Hepatic stellate cell (primary cell): ENCODE data around the gene MACROH2A1.

ENCODE experiments used
- DNase-seq: peaks from one replicate; pipeline ENCODE4 v3.0.0; 2011; ENCODE audit warnings: low spot score

The MACROH2A1 gene

GRCh38 chr5:135355169-135355568, 43.9 kb downstream of the MACROH2A1 start:
- no peak for DNase-seq

DNA sequence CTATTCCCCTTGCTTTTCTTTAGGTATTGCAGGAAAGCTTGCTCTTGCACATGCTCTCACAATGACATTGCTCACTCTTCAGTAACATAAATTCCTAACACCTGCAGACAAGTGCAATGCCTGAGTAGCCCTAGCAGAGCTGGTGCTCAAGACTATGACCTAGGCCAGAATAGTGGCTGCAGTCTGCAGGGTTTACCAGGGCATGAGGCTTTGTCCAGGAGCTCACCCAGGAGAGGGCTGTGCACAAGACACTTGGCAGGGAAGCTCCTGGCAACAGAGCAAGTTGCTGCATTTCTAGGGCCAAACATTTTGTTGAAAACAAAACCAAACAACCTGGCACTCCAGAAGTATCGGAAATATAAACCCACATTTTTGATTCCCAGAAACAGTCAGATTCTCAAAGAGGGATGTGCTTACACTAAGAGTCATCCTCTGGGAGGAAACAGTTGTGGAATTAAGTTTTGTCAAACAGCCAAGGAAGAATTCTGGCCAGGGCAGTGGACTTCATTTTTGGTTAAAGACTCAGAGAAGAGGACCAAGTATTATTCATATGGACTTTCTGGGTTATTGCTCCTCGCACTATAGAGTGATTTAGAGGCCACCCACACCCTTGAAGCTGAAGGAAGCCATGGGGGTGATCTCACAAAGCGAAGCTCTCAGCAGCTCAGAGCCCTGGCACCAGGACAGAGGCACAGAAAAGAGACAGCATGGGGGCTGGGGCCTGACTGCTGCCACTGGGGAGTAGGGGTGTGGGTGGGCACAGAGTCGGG, 44.9 kb downstream of the MACROH2A1 start:
- DNase-seq: peak; percentile 84

DNA sequence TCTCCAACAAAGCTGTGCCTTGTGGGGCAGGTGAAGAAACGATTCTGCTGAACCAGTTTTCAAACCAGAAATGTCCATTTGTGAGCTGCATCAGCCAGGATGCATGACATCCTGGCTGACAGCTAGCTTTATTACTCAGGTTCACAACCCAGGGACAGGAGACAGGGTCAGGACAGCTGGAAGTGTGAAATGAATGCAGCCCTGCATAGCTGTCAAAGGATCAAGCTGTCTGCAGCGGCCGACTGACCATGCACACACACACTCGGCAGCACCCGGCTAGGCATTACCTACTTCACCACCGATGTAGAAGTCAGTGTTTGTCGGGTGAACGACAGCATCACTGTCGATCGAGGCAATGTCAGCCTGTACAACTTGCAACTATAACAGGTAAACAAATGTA, 48.5 kb downstream of the MACROH2A1 start:
- no peak for DNase-seq

- DNase-seq: no peak
Observed at GRCh38 chr5:135349886-135350285, 49.1 kb downstream of the MACROH2A1 start.

DNA sequence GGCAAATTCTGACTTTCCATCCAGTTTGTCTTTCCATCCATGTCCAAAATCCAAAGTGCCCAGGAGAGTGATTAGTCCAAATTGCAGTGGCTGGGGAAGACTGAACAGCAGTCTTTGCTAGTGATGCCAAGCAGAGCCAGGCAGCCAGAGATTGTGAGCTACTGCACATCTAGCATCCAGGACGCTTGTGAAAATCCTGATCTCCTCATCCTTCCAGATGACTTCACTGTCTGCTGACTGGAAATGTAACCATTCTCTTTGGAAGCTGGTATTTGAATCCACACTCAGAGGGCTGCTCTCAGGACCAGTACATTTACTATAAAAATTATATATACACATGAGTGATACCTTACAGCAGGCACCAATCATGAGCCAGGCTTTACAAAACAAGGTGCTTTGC, 49.6 kb downstream of the MACROH2A1 start:
- no peak for DNase-seq

- DNase-seq: no peak
Observed at GRCh38 chr5:135348918-135349317, 50.1 kb downstream of the MACROH2A1 start.

GRCh38 chr5:135347392-135347791, 51.6 kb downstream of the MACROH2A1 start:
- DNase-seq: no peak

DNA sequence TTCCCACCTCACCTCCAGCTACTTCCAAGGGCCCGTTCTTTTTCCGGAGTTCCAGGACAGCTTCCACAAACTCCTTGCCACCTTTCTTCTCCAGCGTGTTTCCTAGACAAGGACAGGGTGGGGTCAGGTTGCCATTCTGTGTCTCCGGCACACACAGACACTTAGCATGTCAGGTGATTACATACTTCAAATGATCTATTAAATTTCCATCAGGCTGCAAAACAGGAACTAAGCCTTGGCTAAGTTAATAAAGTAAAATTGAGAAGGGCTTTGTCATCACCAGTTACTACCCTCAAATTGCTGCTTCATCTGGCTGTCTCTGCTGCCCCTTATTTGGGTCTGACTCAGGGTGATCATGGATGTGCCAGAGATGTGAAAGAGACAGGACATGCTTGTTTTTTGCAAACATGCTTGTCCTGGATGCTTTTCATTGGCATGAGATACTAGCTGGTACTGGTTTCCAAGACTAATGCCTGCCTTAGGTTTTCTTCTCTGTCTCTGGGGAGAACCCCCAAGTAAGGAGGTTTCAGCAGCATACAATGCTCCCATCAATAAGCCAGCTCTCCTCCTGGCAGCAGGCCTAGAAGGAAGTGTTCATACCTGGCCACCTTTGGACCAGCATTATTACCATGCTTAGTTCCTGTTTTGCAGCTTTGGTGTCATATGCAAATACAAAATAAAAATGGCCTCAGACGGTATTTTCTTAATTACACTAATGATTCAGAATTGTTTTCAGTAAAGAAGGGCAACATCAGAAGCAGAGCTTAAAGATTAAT, 52.9 kb downstream of the MACROH2A1 start:
- no peak for DNase-seq

DNA sequence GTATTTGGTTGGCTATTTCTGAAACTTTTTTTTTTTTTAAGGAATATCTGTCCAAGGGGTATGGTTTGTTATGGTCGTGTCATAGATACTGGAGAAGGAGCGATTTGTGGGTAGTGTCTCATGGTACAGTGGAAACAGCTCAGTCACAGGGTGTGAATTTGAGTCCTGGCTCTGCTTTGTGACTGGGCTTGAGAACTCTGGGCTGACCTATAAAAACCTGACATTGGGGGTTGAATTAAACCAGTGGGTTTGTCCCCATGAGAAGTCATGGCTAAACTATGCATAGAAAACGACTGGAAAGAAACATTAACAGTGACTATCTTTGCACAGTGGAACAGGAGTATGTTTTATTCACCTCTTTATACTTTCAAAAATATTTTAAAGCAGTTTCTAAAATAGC, 54.7 kb downstream of the MACROH2A1 start:
- DNase-seq: peak; percentile 48

GRCh38 chr5:135343413-135343812, 55.6 kb downstream of the MACROH2A1 start:
- no peak for DNase-seq

DNA sequence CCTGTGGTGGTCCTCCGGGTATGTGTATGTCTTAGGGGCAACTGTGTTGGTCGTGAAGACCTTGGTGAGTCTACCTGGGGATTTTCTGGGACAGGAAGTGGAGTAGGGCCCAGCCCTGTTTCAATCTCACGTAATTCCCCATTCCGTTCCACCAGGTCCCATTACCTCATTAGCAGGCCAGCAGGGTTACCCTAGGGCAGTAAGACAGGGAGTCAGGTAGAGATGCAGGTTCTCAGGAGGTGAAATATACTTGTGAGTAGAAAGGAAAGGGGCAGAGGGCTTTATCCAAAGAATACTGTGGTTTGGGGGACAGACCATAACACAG, 56.5 kb downstream of the MACROH2A1 start:
- DNase-seq: no peak

- DNase-seq: no peak
Observed at GRCh38 chr5:135341696-135342550, 57.1 kb downstream of the MACROH2A1 start.

GRCh38 chr5:135341016-135341666, 57.9 kb downstream of the MACROH2A1 start:
- DNase-seq: no peak

GRCh38 chr5:135340568-135340967, 58.5 kb downstream of the MACROH2A1 start:
- no peak for DNase-seq

- no peak for DNase-seq
Observed at GRCh38 chr5:135339623-135340022, 59.4 kb downstream of the MACROH2A1 start.

DNA sequence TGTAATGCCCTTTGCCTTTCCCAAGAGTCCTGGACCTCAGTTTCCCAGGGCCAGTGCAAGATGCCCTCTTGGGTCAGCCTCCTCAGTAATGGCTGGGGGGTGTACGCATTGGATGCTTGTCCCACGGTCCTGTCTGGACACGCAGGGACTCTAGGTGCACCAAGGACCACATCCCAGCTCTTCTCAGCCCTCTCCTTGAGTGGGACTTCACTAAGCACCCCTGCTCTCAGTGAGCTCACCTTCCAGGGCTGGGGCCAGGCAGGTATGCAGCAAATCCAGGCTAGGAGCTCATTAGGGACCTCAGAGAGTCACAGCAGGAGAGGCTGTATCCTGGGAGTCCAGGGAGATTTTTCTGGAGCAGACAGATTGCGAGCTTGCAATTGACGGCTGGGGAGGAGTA, 59.8 kb downstream of the MACROH2A1 start:
- DNase-seq: no peak

- no peak for DNase-seq
Observed at GRCh38 chr5:135337064-135337463, 62.0 kb downstream of the MACROH2A1 start.

- DNase-seq: no peak
Observed at GRCh38 chr5:135335031-135335828, 63.8 kb downstream of the MACROH2A1 start.

GRCh38 chr5:135333732-135334515, 65.1 kb downstream of the MACROH2A1 start:
- no peak for DNase-seq

DNA sequence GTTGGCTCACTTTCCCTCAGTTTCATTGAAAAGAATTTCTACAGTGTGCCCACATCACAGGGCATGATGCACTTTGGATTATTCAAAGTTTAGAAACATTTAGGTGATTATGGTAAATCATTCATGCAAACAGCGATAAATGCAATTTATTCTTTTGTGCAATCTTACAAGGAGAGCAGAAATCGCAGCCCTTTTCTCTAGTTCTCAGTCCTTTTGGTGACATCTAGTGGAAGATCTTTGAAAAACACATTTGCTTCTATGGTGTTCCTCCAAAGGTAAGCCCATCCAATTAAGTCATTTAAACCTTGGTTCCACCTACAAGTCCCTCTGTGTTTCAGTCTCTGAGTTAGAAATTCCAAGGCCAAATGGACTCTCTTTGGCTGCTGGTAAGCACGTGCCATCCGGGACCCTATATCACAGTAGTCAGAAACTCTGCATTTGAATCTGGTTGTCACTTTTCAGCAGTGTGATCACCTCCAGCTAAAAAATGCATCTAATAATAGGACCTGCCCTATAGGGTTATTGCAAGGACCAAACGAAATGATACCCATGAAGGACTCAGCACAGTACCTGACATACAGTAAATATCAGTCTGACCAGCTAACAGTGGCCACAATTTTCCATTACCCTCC, 66.4 kb downstream of the MACROH2A1 start:
- DNase-seq: peak; percentile 81
